GM19438 (cell line): Measurements from ENCODE around the gene CFH.
"Not testable (repeated sequence)": the region's sequence is repeated elsewhere in the genome, so short reads cannot be mapped to it uniquely, and the experiment has no call there.

Experiments
- ATAC-seq: cut with Tn5 transposase; IDR thresholded peaks from one replicate; pipeline ENCODE4 v1.9.1; 2021; ENCODE audit warnings: low read depth; ENCODE audit not compliant: unreplicated experiment

The CFH gene

GRCh38 chr1:196738730-196739129, 86.9 kb downstream of the CFH start:
- ATAC-seq = no peak

DNA sequence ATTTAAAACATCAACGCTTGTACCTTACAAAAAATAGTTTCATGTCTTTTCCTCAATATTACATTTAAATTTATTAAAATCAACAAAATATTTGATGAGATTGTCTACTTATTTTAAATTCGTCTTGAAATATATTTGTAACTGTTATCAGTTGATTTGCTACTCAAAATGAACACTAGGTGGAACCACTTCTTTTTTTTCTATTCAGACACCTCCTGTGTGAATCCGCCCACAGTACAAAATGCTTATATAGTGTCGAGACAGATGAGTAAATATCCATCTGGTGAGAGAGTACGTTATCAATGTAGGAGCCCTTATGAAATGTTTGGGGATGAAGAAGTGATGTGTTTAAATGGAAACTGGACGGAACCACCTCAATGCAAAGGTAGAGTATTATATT, 91.4 kb downstream of the CFH start:
- not testable (repeated sequence) for ATAC-seq

- ATAC-seq = not testable (repeated sequence)
Measured at GRCh38 chr1:196765019-196765740, 113.3 kb downstream of the CFH start.

- not testable (repeated sequence) for ATAC-seq
Measured at GRCh38 chr1:196769823-196770222, 118.0 kb downstream of the CFH start.

- ATAC-seq = no peak
Measured at GRCh38 chr1:196773713-196774112, 121.9 kb downstream of the CFH start.

DNA sequence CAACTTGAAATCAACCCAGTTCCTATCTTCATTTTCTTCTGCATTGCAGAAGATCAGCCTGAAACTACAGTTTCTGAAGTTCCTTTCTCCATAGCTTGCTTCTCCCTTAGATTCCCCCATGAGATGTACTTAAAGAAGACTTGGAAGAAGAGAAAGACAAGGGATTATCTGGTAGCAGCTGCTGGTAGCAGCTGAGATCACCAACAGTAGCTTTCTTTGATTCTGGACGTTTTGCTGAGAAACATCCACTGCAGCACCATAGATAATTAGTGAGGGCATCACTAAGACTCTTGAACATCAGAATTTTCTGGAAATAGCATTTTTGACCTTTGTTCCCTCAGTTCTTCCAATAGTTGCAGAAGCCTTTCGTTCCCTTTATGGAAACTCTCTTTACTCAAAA, 122.3 kb downstream of the CFH start:
- ATAC-seq = no peak

- ATAC-seq = no peak
Measured at GRCh38 chr1:196774603-196775002, 122.8 kb downstream of the CFH start, which contains the start of gene CFHR3. TSS of gene CFHR3 (plus strand) at chr1:196774840. CDS start at chr1:196774887, 47 bp downstream.

DNA sequence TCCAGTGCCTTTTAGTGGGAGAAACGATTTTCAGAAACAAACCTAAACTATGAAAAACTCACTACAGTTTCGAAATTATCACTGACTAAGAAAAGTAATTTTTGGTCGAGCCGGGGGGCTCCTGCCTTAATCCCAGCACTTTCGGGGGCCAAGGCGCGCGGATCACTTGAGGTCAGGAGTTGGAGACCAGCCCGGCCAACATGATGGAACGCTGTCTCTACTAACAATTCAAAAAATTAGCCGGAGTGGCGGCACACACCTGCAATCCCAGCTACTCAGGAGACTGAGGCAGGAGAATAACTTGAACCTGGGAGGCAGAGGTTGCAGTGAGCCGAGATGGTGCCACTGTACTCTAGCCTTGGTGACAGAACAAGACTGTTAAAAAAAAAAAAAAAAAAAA, 125.8 kb downstream of the CFH start:
- no peak for ATAC-seq

- ATAC-seq = no peak
Measured at GRCh38 chr1:196779093-196779492, 127.2 kb downstream of the CFH start.

DNA sequence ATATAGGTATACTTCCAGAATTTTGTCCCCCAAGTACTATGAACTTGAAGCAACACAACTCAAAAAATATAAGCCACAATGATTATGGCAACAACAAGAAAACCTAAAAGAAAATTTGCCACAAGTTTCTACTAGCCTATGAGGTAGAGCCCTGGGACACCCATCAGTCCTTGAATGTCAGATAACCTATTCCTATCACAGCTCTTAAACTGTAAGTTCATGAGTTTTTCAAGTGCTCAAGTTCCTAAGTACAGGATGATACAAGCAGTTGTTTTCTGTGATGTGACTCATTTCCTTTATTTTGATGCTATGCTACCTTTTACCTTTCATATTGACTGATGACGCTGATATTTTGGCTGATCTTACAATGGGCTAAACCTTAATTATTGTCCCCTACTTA, 139.4 kb downstream of the CFH start:
- not testable (repeated sequence) for ATAC-seq

- ATAC-seq = not testable (repeated sequence)
Measured at GRCh38 chr1:196794103-196794502, 142.3 kb downstream of the CFH start.
